Measurements from ENCODE around the gene SLC7A6. TPM values are rescaled to one million over a fixed set of nuclear protein-coding genes. Genes with fewer than 3 reads are reported as not detected.

SLC7A6 gene
- total and polyA plus RNA-seq, 2 of the 13 experiments (the other 11 are each of a cell fraction or from before 2014, with no cell fraction given), result 35.8 to 70.8 TPM

GRCh38 chr16:68283801-68284598, 19.7 kb downstream of the SLC7A6 start:
- CTCF ChIA-PET (ENCODE audit: low intra/inter-chr PET ratio, low total read pairs), result no interaction called here
- Histone ChIP-seq H3K79me2 (ENCODE audit: insufficient read depth, low read length) (peaks cover 46% of the 10 kb centered on the region), H3K27me3 (ENCODE audit: control insufficient read depth in 1 of 2, insufficient read depth in 2 of 2, low read length in 2 of 2) (no peaks in the 10 kb centered on the region), H3K36me3 (replicated peaks in 1 of 2; ENCODE audit: control insufficient read depth in 1 of 2, insufficient read depth in 2 of 2, low read length in 2 of 2) (peaks cover 16 to 54% of the 10 kb centered on the region in 2 experiments), H3K4me2 (ENCODE audit: low read depth, low read length) (no peak overlapping the region), H3K9me3 (ENCODE audit: low read length) (no peaks in the 10 kb centered on the region), H3K27ac (ENCODE audit: extremely low read length, insufficient read depth, low read length) (peak overlapping the region; percentile 3), H3K4me1 (ENCODE audit: insufficient read depth, low read length) (peaks cover 77% of the 10 kb centered on the region), H3K4me3 (replicated peaks in 1 of 3; ENCODE audit: insufficient read depth in 1 of 3, low read depth in 2 of 3, low read length in 3 of 3) (no peak overlapping the region), H4K20me1 (ENCODE audit: insufficient read depth, low read length) (no peaks in the 10 kb centered on the region), H2AFZ (ENCODE audit: low read length) (no peak overlapping the region), H3K9ac (ENCODE audit: insufficient read depth, low read depth, low read length) (no peak overlapping the region)
- no peak for TF ChIP-seq ZKSCAN1 (IDR thresholded peaks at IDR 0.05; ENCODE audit: low read length)
- no peak for TF ChIP-seq KLF6 (CRISPR knock-in tag; IDR thresholded peaks at IDR 0.05)
- no peak for TF ChIP-seq ZNF512B (CRISPR knock-in tag; IDR thresholded peaks at IDR 0.05; ENCODE audit: borderline replicate concordance)
- no peak for TF ChIP-seq ZNF235 (CRISPR knock-in tag; IDR thresholded peaks at IDR 0.05; ENCODE audit: borderline replicate concordance)
- TF ChIP-seq ZNF564 (CRISPR knock-in tag; IDR thresholded peaks at IDR 0.05), result no peak
- no peak for TF ChIP-seq TCF12 (IDR thresholded peaks at IDR 0.05)
- TF ChIP-seq TCF12 (CRISPR knock-in tag; IDR thresholded peaks at IDR 0.05), result no peak
- intact Hi-C loops (cut with micrococcal nuclease; ENCODE audit: unreplicated experiment), result no loop called here
- WGBS (ENCODE audit: low lambda C conversion rate), result 88% methylated on average over 9 of the region's 9 CpGs
- in situ Hi-C loops (cut with HindIII; ENCODE audit: extremely low pct_ligation_motif_present, low pct_unique_long_range_greater_than_20kb), result no loop called here
- POLR2A ChIA-PET, result interaction anchor here (0.9 to 4.3 kb wide), 7 partner anchors 8 to 47 kb away, joined by 3 to 22 read pairs (median 5); partner anchors contain the start of genes ESRP2, PRMT7, SLC7A6 and SLC7A6OS
- no peak for ATAC-seq
- no peak for DNase-seq (ENCODE audit: low spot score)
- no TSS peak for BruUV-seq (replicated peaks)
- no peak for FAIRE-seq
